GM12891 (cell line): ENCODE results near the gene INTS6.

Experiments used
- POLR2A ChIP-seq: IDR thresholded peaks from 2 replicates; pipeline ENCODE4 v1.6.1; 2011; ENCODE audit warnings: low read depth, low read length, control low read depth
- SPI1 ChIP-seq: IDR thresholded peaks from 2 replicates; pipeline ENCODE4 v1.6.1; 2011; ENCODE audit warnings: low read depth, low read length, control low read depth
- TAF1 ChIP-seq: IDR thresholded peaks from 2 replicates; pipeline ENCODE4 v1.6.1; 2011; ENCODE audit warnings: low read depth, low read length, control low read depth

GRCh38 chr13:51330791-51331190, 122.0 kb downstream of the INTS6 start:
- TF ChIP-seq TAF1 (no peak), POLR2A (no peak), SPI1 (peak; percentile 93)
